ENCODE data around the gene IL6R.

IL6R gene

GRCh38 chr1:154517661-154518060 is 112.5 kb downstream of the IL6R start:
- DNase-seq (ENCODE audit: low spot score) = no peak
